ENCODE results near the gene LZTS3. TPM values are rescaled to one million over a fixed set of nuclear protein-coding genes. Genes with fewer than 3 reads are reported as not detected.
A peak's percentile ranks its signal among the peaks of the same experiment; 100 is the strongest.

LZTS3 gene
- total and polyA plus RNA-seq, 10 of the 15 experiments (the other 5 are each of a cell fraction or from before 2014, with no cell fraction given) = 0.03 to 0.90 (median 0.22) TPM

DNA sequence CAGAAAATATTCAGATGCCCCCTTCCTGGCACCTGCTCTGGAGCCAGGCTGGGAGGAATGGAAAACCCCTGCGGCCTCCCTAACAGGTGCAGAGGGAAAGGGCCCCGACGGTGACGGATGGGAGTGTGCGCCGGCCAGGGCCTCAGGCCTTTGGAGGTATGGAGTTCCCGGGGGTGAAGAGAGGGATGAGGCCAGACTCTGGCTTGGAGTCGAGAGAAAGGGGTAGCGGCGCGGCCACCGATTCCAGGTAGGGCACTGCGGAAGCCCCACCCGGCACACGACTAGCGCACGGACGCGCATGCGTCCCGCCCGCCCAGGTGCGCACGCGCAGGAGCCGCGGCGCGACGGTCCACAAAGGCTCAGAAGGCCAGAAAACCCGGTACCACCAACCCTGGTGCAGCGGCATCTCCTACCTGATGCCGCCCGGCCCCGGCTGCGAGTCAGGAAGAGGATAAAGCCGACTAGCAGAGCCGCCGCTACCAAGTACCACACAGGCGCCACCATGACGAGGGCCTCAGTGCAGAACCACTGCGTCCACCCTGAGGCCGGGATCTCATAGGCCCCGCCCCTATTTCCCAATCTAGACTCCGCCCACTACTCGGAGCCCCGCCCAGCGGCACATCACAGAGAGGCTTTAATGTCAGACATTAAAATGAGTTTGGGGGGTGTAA, 30.9 kb upstream of the LZTS3 start, which contains the start of gene DDRGK1 (continued):
- TF ChIP-seq, protein P1, sequence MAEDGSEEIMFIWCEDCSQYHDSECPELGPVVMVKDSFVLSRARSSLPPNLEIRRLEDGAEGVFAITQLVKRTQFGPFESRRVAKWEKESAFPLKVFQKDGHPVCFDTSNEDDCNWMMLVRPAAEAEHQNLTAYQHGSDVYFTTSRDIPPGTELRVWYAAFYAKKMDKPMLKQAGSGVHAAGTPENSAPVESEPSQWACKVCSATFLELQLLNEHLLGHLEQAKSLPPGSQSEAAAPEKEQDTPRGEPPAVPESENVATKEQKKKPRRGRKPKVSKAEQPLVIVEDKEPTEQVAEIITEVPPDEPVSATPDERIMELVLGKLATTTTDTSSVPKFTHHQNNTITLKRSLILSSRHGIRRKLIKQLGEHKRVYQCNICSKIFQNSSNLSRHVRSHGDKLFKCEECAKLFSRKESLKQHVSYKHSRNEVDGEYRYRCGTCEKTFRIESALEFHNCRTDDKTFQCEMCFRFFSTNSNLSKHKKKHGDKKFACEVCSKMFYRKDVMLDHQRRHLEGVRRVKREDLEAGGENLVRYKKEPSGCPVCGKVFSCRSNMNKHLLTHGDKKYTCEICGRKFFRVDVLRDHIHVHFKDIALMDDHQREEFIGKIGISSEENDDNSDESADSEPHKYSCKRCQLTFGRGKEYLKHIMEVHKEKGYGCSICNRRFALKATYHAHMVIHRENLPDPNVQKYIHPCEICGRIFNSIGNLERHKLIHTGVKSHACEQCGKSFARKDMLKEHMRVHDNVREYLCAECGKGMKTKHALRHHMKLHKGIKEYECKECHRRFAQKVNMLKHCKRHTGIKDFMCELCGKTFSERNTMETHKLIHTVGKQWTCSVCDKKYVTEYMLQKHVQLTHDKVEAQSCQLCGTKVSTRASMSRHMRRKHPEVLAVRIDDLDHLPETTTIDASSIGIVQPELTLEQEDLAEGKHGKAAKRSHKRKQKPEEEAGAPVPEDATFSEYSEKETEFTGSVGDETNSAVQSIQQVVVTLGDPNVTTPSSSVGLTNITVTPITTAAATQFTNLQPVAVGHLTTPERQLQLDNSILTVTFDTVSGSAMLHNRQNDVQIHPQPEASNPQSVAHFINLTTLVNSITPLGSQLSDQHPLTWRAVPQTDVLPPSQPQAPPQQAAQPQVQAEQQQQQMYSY (CRISPR knock-in tag; IDR thresholded peaks at IDR 0.05) = 0 out of 2 replicates have a peak, but pooled peaks have one; percentile 8
- peak; percentile 35; the same call in 1 of the 2 replicates for TF ChIP-seq PML (IDR thresholded peaks at IDR 0.05; ENCODE audit: low read length)
- TF ChIP-seq, protein P2, sequence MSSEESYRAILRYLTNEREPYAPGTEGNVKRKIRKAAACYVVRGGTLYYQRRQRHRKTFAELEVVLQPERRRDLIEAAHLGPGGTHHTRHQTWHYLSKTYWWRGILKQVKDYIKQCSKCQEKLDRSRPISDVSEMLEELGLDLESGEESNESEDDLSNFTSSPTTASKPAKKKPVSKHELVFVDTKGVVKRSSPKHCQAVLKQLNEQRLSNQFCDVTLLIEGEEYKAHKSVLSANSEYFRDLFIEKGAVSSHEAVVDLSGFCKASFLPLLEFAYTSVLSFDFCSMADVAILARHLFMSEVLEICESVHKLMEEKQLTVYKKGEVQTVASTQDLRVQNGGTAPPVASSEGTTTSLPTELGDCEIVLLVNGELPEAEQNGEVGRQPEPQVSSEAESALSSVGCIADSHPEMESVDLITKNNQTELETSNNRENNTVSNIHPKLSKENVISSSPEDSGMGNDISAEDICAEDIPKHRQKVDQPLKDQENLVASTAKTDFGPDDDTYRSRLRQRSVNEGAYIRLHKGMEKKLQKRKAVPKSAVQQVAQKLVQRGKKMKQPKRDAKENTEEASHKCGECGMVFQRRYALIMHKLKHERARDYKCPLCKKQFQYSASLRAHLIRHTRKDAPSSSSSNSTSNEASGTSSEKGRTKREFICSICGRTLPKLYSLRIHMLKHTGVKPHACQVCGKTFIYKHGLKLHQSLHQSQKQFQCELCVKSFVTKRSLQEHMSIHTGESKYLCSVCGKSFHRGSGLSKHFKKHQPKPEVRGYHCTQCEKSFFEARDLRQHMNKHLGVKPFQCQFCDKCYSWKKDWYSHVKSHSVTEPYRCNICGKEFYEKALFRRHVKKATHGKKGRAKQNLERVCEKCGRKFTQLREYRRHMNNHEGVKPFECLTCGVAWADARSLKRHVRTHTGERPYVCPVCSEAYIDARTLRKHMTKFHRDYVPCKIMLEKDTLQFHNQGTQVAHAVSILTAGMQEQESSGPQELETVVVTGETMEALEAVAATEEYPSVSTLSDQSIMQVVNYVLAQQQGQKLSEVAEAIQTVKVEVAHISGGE (CRISPR knock-in tag; IDR thresholded peaks at IDR 0.05) = no peak
- TF ChIP-seq, protein P3, sequence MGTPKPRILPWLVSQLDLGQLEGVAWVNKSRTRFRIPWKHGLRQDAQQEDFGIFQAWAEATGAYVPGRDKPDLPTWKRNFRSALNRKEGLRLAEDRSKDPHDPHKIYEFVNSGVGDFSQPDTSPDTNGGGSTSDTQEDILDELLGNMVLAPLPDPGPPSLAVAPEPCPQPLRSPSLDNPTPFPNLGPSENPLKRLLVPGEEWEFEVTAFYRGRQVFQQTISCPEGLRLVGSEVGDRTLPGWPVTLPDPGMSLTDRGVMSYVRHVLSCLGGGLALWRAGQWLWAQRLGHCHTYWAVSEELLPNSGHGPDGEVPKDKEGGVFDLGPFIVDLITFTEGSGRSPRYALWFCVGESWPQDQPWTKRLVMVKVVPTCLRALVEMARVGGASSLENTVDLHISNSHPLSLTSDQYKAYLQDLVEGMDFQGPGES (IDR thresholded peaks at IDR 0.05) = no peak
- no peak for TF ChIP-seq CHD1 (IDR thresholded peaks at IDR 0.05; ENCODE audit: low read depth, low read length)
- TF ChIP-seq RAD21 (IDR thresholded peaks at IDR 0.05; ENCODE audit: insufficient read depth, low read depth, low read length) = no peak
- TF ChIP-seq, protein P4, sequence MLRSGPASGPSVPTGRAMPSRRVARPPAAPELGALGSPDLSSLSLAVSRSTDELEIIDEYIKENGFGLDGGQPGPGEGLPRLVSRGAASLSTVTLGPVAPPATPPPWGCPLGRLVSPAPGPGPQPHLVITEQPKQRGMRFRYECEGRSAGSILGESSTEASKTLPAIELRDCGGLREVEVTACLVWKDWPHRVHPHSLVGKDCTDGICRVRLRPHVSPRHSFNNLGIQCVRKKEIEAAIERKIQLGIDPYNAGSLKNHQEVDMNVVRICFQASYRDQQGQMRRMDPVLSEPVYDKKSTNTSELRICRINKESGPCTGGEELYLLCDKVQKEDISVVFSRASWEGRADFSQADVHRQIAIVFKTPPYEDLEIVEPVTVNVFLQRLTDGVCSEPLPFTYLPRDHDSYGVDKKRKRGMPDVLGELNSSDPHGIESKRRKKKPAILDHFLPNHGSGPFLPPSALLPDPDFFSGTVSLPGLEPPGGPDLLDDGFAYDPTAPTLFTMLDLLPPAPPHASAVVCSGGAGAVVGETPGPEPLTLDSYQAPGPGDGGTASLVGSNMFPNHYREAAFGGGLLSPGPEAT (IDR thresholded peaks at IDR 0.05; ENCODE audit: low read depth) = peak; percentile 55; the same call in 1 of the 2 replicates
- no peak for TF ChIP-seq TARDBP (IDR thresholded peaks at IDR 0.05; ENCODE audit: borderline replicate concordance)
- peak; percentile 100 for TF ChIP-seq IKZF1 (conservative IDR thresholded peaks at IDR 0.05)
- no peak for TF ChIP-seq NFYB (IDR thresholded peaks at IDR 0.05; ENCODE audit: insufficient read depth, low read depth, low read length)
- no peak for TF ChIP-seq CBX3 (IDR thresholded peaks at IDR 0.05; ENCODE audit: borderline replicate concordance, low read depth)
- TF ChIP-seq MEF2A (IDR thresholded peaks at IDR 0.05; ENCODE audit: insufficient read depth, low read depth, low read length) = no peak
- no peak for TF ChIP-seq ASH2L (IDR thresholded peaks at IDR 0.05; ENCODE audit: borderline replicate concordance, low read depth)
- TF ChIP-seq, protein P5, sequence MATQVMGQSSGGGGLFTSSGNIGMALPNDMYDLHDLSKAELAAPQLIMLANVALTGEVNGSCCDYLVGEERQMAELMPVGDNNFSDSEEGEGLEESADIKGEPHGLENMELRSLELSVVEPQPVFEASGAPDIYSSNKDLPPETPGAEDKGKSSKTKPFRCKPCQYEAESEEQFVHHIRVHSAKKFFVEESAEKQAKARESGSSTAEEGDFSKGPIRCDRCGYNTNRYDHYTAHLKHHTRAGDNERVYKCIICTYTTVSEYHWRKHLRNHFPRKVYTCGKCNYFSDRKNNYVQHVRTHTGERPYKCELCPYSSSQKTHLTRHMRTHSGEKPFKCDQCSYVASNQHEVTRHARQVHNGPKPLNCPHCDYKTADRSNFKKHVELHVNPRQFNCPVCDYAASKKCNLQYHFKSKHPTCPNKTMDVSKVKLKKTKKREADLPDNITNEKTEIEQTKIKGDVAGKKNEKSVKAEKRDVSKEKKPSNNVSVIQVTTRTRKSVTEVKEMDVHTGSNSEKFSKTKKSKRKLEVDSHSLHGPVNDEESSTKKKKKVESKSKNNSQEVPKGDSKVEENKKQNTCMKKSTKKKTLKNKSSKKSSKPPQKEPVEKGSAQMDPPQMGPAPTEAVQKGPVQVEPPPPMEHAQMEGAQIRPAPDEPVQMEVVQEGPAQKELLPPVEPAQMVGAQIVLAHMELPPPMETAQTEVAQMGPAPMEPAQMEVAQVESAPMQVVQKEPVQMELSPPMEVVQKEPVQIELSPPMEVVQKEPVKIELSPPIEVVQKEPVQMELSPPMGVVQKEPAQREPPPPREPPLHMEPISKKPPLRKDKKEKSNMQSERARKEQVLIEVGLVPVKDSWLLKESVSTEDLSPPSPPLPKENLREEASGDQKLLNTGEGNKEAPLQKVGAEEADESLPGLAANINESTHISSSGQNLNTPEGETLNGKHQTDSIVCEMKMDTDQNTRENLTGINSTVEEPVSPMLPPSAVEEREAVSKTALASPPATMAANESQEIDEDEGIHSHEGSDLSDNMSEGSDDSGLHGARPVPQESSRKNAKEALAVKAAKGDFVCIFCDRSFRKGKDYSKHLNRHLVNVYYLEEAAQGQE (IDR thresholded peaks at IDR 0.05; ENCODE audit: low read depth, low read length) = no peak
